ENCODE data around the gene PLEKHA5.
"Not testable (repeated sequence)": the region's sequence is repeated elsewhere in the genome, so short reads cannot be mapped to it uniquely, and the experiment has no call there.

PLEKHA5 gene

DNA sequence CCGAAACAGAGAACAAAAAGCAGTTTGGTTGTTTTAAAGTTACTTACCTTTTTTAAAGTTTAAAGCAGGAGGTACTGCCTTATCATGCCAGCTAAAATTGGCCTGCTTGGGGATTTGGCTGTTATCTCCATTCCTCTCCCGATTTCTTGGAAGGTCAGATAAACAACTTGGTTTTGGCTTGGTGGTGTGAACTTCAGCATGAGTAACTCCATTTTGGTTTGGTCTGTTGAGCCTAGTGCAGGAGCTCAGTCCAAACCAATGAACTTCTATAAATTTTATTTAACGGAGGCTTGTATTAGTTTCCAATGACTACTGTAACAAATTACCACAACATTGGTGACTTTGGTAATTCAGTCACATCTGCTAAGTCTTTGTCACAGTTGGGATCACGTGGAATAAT lies 82.3 kb downstream of the PLEKHA5 start:
- peaks cover 3 to 9% of the 10 kb centered on the region in 2 donors for H3K36me3 Mint-ChIP-seq

GRCh38 chr12:19212245-19212644 lies 82.7 kb downstream of the PLEKHA5 start:
- Mint-ChIP-seq H3K4me3 (no peak overlapping the region), H3K27me3 (no peaks in the 10 kb centered on the region), H3K9me3 (peaks cover 7 to 9% of the 10 kb centered on the region in 2 donors), H3K36me3 (peaks cover 3 to 9% of the 10 kb centered on the region in 2 donors), H3K27ac (no peak overlapping the region), H3K4me1 (no peaks in the 10 kb centered on the region)
- no peak for ATAC-seq (replicated peaks)
- no peak for DNase-seq

More for the DNA sequence above, 82.3 kb downstream of the PLEKHA5 start:
- no peak overlapping the region for H3K27ac Mint-ChIP-seq
- DNase-seq (no peak), ATAC-seq (replicated peaks) (no peak)
- H3K4me1 Mint-ChIP-seq, result no peaks in the 10 kb centered on the region
- H3K27me3 Mint-ChIP-seq, result no peaks in the 10 kb centered on the region
- H3K9me3 Mint-ChIP-seq, result peaks cover 7 to 9% of the 10 kb centered on the region in 2 donors
- no peak overlapping the region for H3K4me3 Mint-ChIP-seq

DNA sequence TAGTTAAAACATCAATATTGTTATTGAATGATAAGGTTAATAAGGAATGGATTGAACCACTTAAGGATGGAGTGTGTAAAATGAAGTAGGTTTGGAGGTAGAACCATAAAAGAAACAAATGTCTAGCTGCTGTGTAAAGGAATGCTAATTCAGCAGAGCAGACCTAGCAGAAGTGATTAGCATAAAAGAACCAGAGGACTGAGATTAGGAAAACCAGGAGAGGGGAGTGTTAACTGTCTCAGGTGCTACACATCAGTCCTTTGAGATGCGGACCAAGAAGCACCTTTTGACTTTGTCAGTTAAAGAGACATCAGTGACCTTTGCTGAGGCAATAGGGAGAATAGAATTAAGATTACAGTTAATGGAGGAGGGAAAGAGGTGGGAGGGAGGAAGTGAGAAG lies 84.5 kb downstream of the PLEKHA5 start:
- no peaks in the 10 kb centered on the region for H3K27me3 Mint-ChIP-seq

DNA sequence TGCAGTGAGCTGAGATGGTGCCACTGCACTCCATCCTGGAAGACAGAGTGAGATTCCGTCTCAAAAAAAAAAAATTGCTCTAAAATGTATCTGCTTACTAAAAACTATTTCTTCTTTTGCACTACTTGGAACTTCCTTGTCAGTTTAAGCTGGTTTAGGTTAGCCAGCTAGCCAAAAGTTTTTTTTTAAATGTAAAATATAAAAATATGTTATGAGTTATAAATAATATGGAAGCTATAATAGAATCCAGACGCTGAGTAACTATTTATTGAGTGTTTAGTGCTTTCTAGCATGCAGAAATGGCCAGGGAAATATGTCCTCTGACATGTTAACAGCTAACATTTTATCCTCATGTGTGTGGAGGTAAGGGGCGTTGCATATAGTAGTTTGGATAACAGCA lies 85.6 kb downstream of the PLEKHA5 start:
- H3K9me3 Mint-ChIP-seq, result peaks cover 0 to 2% of the 10 kb centered on the region in 2 donors

More for the DNA sequence above, 84.5 kb downstream of the PLEKHA5 start:
- Mint-ChIP-seq H3K27ac (no peak overlapping the region), H3K4me3 (no peak overlapping the region), H3K4me1 (no peaks in the 10 kb centered on the region), H3K36me3 (peaks cover 3 to 6% of the 10 kb centered on the region in 2 donors), H3K9me3 (peaks cover 5 to 7% of the 10 kb centered on the region in 2 donors)
- DNase-seq (no peak), ATAC-seq (replicated peaks) (peak; percentile 45 to 61)

GRCh38 chr12:19217446-19217845 lies 87.9 kb downstream of the PLEKHA5 start:
- Mint-ChIP-seq H3K27ac (no peak overlapping the region), H3K4me3 (no peak overlapping the region), H3K27me3 (no peaks in the 10 kb centered on the region), H3K4me1 (peaks cover 5 to 17% of the 10 kb centered on the region in 2 donors), H3K9me3 (peaks cover 1 to 7% of the 10 kb centered on the region in 2 donors), H3K36me3 (peaks cover 0 to 5% of the 10 kb centered on the region in 2 donors)
- ATAC-seq (replicated peaks) (no peak), DNase-seq (no peak)

More for the DNA sequence above, 85.6 kb downstream of the PLEKHA5 start:
- DNase-seq (no peak), ATAC-seq (replicated peaks) (no peak)
- Mint-ChIP-seq H3K4me3 (no peak overlapping the region), H3K27me3 (no peaks in the 10 kb centered on the region), H3K36me3 (peaks cover 3% of the 10 kb centered on the region in 2 donors), H3K4me1 (no peaks in the 10 kb centered on the region), H3K27ac (no peak overlapping the region)

DNA sequence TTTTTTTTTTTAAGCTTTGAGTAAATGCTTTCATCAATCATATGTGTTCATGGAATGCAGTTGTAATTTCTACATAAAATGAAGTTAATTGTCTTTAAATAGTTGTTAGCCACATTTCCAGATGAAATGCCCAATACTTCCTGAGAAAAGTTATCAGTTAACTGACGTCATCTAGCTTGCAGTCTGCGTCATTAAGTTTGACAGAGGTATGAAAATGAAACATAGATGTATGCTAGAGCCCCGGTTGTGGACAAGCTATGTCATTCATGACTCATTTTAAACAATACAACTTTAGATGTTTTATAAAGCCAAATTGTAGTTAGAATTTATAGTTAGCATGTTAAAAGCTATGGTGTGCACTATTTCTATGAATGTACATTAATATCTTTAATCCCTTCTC lies 90.7 kb downstream of the PLEKHA5 start:
- peaks cover 1 to 7% of the 10 kb centered on the region in 2 donors for H3K9me3 Mint-ChIP-seq
- H3K27me3 Mint-ChIP-seq, result no peaks in the 10 kb centered on the region
- no peak overlapping the region for H3K27ac Mint-ChIP-seq
- no peak for ATAC-seq (replicated peaks)
- H3K36me3 Mint-ChIP-seq, result peaks cover 0 to 5% of the 10 kb centered on the region in 2 donors
- H3K4me1 Mint-ChIP-seq, result peaks cover 11 to 34% of the 10 kb centered on the region in 2 donors
- no peak for DNase-seq
- H3K4me3 Mint-ChIP-seq, result no peak overlapping the region

DNA sequence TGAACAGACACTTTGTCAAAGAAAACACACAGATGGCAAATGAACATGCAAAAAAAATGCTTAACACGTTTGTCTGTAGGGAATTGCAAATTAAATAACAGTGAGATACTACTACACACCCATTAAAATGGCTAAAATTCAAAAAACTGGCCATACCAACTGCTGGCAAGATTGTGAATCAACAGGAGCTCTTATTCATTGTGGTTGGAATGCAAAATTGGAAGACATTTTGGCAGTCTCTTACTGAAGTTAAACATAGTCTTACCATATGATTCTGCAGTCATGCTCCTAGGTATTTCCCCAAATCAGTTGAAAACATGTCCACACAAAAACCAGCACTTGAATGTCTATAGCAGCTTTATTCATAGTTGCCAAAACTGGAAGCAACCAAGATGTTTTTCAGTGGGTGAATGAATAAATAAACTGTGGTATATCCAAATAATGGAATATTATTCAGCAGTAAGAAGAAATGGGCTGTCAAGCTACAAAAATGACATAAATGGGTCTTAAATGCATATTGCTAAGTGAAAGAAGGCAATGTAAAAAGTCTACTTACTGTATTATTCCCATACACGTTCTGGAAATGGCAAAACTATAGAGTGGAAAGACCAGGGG lies 91.4 kb downstream of the PLEKHA5 start:
- Mint-ChIP-seq H3K27me3 (no peaks in the 10 kb centered on the region), H3K36me3 (peaks cover 0 to 5% of the 10 kb centered on the region in 2 donors), H3K4me3 (no peak overlapping the region), H3K27ac (no peak overlapping the region), H3K9me3 (peaks cover 1 to 7% of the 10 kb centered on the region in 2 donors), H3K4me1 (peaks cover 11 to 34% of the 10 kb centered on the region in 2 donors)
- no peak for ATAC-seq (replicated peaks)
- DNase-seq, result no peak

DNA sequence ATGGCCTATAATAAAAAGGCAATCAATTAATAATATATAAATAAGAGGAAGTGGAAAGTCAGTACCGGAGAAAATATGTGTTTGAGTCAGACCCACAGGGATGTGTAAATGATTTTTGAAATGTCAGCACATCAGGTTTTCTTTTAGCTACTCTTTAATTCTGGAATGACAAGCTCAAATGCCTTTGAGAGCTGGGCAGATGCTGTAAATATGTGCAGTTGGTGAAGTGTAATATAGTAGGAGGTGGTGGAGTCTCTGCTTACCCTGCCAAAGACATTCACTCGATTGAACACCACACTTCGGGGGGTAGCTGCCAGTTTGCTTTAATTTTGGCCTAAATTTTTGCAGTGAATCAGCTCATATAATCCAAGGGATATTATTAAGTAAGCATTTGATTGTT lies 93.0 kb downstream of the PLEKHA5 start:
- ATAC-seq (replicated peaks), result peak; percentile 65 to 72
- Mint-ChIP-seq H3K27ac (peak overlapping the region; percentile 72), H3K4me3 (peak overlapping the region in 1 of 2 donors; percentile 51)

DNA sequence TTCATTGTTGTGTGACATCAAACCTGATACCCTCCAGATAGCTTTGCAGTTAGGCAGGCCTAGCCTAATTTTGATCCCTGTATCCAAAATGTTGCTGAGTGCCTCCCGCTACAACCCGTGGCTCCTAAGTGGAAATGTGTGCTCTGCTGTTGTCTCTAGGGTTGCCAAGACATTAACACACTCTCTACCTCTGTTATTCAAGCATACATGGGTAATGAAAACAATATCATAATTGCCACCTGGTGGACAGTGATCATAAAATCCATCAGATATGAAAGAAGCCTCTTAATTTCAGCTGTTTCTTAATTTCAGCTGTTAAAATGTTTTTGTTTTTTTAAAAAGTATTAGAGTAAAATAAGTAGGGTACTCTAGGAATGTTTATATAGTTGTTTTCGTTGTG lies 93.5 kb downstream of the PLEKHA5 start:
- Mint-ChIP-seq H3K27ac (no peak overlapping the region), H3K27me3 (no peaks in the 10 kb centered on the region), H3K36me3 (peaks cover 0 to 5% of the 10 kb centered on the region in 2 donors), H3K4me3 (peak overlapping the region in 1 of 2 donors; percentile 51), H3K4me1 (peaks cover 12 to 34% of the 10 kb centered on the region in 2 donors), H3K9me3 (peaks cover 1 to 7% of the 10 kb centered on the region in 2 donors)
- DNase-seq, result no peak
- ATAC-seq (replicated peaks), result peak; percentile 64 to 69

More for the DNA sequence above, 93.0 kb downstream of the PLEKHA5 start:
- no peaks in the 10 kb centered on the region for H3K27me3 Mint-ChIP-seq
- no peak for DNase-seq
- H3K36me3 Mint-ChIP-seq, result peaks cover 0 to 5% of the 10 kb centered on the region in 2 donors
- peaks cover 1 to 7% of the 10 kb centered on the region in 2 donors for H3K9me3 Mint-ChIP-seq
- peaks cover 11 to 34% of the 10 kb centered on the region in 2 donors for H3K4me1 Mint-ChIP-seq

DNA sequence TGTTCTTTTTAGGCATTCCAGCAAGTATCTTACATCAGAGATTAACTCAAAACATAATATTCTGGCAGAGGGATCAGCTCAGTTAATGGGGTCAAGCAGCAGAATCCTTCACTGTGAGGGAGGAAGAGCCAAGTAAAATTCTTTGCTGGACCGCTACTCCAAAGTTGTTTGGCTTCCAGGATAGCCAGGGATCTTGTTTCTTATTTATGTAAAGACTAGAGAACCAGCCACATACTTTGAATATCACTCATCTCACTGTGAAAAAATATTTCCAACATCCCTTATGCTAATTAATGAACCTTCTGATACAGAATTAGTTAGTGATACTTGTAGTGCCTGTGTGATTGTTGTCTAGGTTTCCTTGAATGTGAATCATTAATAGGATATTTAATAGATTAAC lies 94.2 kb downstream of the PLEKHA5 start:
- H3K9me3 Mint-ChIP-seq, result peaks cover 1 to 7% of the 10 kb centered on the region in 2 donors
- peaks cover 0 to 5% of the 10 kb centered on the region in 2 donors for H3K36me3 Mint-ChIP-seq
- H3K27ac Mint-ChIP-seq, result no peak overlapping the region
- H3K4me1 Mint-ChIP-seq, result peaks cover 13 to 34% of the 10 kb centered on the region in 2 donors
- peak; percentile 56 to 67 for ATAC-seq (replicated peaks)
- no peak overlapping the region for H3K4me3 Mint-ChIP-seq
- H3K27me3 Mint-ChIP-seq, result no peaks in the 10 kb centered on the region
- no peak for DNase-seq

DNA sequence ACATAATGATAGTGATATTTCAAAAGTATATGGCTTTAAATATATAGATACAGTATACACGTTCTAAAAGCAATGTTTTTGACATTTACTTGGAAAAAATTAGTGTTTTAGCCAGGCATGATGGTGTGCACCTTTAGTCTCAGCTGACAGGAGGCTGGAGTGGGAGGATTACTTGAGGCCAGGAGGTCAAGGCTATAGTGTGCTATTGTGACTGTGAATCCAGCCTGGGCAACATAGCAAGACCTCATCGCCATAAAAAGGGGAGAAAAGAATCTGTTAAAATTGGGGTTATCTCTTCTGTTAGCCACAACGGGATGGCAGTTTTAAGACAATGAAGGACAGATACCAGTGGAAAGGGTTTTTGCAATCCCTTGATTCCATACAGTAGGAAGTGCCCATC lies 95.2 kb downstream of the PLEKHA5 start:
- H3K36me3 Mint-ChIP-seq, result peaks cover 5 to 7% of the 10 kb centered on the region in 2 donors
- peaks cover 13 to 34% of the 10 kb centered on the region in 2 donors for H3K4me1 Mint-ChIP-seq
- peaks cover 4 to 7% of the 10 kb centered on the region in 2 donors for H3K9me3 Mint-ChIP-seq
- H3K27me3 Mint-ChIP-seq, result no peaks in the 10 kb centered on the region
- no peak overlapping the region for H3K27ac Mint-ChIP-seq
- no peak for DNase-seq
- no peak for ATAC-seq (replicated peaks)
- no peak overlapping the region for H3K4me3 Mint-ChIP-seq

DNA sequence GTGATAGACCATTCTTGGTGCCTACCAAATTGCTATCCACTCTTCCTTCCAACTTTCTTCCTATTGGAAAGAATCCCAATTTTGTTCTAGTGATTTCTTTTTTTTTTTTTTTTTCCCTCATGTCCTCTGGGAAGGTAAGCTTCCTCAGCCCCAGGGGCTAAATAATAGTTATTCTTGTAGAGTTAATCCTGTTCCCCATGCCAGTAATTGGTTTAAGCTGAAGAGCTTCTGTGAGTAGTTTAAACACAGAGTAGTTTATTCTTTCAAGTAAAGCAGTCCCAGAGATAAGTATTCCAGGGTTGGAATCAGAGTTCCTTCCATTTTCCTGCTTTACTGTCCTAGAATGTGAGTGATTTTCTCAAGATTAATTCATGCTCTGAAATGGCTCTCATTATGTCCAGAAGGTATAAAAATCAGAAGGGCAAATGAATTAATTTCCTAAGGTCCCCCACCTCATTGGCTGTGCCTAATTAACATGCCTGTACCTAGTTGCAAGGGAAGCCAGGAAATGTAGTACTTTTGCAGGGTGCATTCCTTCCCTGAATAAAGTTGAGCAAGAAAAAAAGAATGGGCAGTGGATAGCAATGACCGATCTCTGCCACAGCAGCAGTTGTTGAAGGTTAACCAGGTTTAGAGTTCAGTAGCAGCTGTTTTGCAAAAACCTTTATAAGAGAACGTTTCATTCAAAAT lies 97.8 kb downstream of the PLEKHA5 start:
- Mint-ChIP-seq H3K27me3 (no peaks in the 10 kb centered on the region), H3K36me3 (peaks cover 4 to 5% of the 10 kb centered on the region in 2 donors), H3K4me1 (peaks cover 8 to 23% of the 10 kb centered on the region in 2 donors), H3K9me3 (peaks cover 0 to 3% of the 10 kb centered on the region in 2 donors), H3K4me3 (no peak overlapping the region), H3K27ac (no peak overlapping the region)
- DNase-seq, result no peak
- ATAC-seq (replicated peaks), result no peak

DNA sequence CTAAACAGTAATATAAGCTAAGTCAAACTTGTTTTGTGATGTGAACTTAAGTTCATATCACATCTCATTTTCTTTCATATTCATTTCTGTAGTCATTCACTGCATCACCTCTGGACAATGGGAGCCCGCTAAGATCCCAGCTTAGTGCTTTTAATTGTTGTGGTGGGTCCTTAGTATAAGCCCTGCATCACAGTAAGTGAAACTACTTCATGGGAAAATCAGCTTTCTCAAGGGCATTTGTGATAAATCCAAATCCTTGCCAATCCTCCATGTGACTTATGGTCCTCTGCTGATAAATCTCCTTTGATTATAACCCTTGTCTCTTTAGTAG lies 98.3 kb downstream of the PLEKHA5 start:
- no peaks in the 10 kb centered on the region for H3K27me3 Mint-ChIP-seq
- no peak for ATAC-seq (replicated peaks)

DNA sequence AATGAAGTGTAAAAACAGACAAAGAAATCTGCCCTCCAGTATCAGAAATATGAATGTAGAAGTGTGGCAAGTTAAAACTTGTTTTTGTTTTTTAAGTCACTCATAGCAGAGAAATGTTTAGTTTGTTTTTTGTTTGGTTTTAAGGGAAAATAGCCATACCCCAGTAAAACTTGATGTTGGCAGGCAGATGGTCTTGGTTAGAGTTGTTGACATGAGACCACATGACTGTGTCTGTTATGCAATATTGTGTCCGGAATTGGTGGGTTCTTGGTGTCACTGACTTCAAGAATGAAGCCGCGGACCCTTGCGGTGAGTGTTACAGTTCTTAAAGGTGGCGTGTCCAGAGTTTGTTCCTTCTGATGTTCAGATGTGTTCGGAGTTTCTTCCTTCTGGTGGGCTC lies 99.5 kb downstream of the PLEKHA5 start:
- H3K27me3 Mint-ChIP-seq; ATAC-seq (replicated peaks); H3K4me3 Mint-ChIP-seq; H3K36me3 Mint-ChIP-seq; H3K9me3 Mint-ChIP-seq; H3K27ac Mint-ChIP-seq; DNase-seq: not testable (repeated sequence)
- peaks cover 1 to 11% of the 10 kb centered on the region in 2 donors for H3K4me1 Mint-ChIP-seq

More for the DNA sequence above, 98.3 kb downstream of the PLEKHA5 start:
- peaks cover 0 to 3% of the 10 kb centered on the region in 2 donors for H3K9me3 Mint-ChIP-seq
- peaks cover 4 to 5% of the 10 kb centered on the region in 2 donors for H3K36me3 Mint-ChIP-seq
- peaks cover 5 to 18% of the 10 kb centered on the region in 2 donors for H3K4me1 Mint-ChIP-seq
- DNase-seq, result no peak
- H3K27ac Mint-ChIP-seq, result no peak overlapping the region
- no peak overlapping the region for H3K4me3 Mint-ChIP-seq
